GM21447 (cell line): Measurements from ENCODE around the gene CEP350.
"Not testable (repeated sequence)": the region's sequence is repeated elsewhere in the genome, so short reads cannot be mapped to it uniquely, and the experiment has no call there.

Source experiments
- ATAC-seq: cut with Tn5 transposase; IDR thresholded peaks from one replicate; pipeline ENCODE4 v1.9.1; 2021; ENCODE audit not compliant: unreplicated experiment

The CEP350 gene

GRCh38 chr1:179938752-179939151 is 15.9 kb upstream of the CEP350 start:
- no peak for ATAC-seq

GRCh38 chr1:179939941-179940340 is 14.7 kb upstream of the CEP350 start:
- ATAC-seq: no peak

- no peak for ATAC-seq
Observed at GRCh38 chr1:179941454-179941853, 13.2 kb upstream of the CEP350 start.

GRCh38 chr1:179950651-179951050 is 4.0 kb upstream of the CEP350 start:
- no peak for ATAC-seq

GRCh38 chr1:179951383-179952144 is 3.0 kb upstream of the CEP350 start:
- no peak for ATAC-seq

- ATAC-seq: no peak
Observed at GRCh38 chr1:179952186-179952585, 2.4 kb upstream of the CEP350 start.

GRCh38 chr1:179953974-179954492 is 577 bp upstream of the CEP350 start:
- peak; percentile 31 for ATAC-seq

GRCh38 chr1:179955287-179955680 is 674 bp downstream of the CEP350 start:
- ATAC-seq: peak; percentile 10

GRCh38 chr1:179955731-179956130 is 1.1 kb downstream of the CEP350 start:
- ATAC-seq: no peak

- no peak for ATAC-seq
Observed at GRCh38 chr1:179958359-179958758, 3.7 kb downstream of the CEP350 start.

GRCh38 chr1:179962168-179962567 is 7.6 kb downstream of the CEP350 start:
- not testable (repeated sequence) for ATAC-seq

- ATAC-seq: no peak
Observed at GRCh38 chr1:179966551-179966950, 11.9 kb downstream of the CEP350 start.

- no peak for ATAC-seq
Observed at GRCh38 chr1:179968284-179968993, 13.8 kb downstream of the CEP350 start.

- ATAC-seq: no peak
Observed at GRCh38 chr1:179968994-179969919, 14.6 kb downstream of the CEP350 start.

- no peak for ATAC-seq
Observed at GRCh38 chr1:179969962-179970361, 15.4 kb downstream of the CEP350 start.

GRCh38 chr1:179971563-179972496 is 17.2 kb downstream of the CEP350 start:
- no peak for ATAC-seq

GRCh38 chr1:179973198-179974110 is 18.8 kb downstream of the CEP350 start:
- ATAC-seq: no peak

GRCh38 chr1:179976970-179977651 is 22.5 kb downstream of the CEP350 start:
- ATAC-seq: no peak
